GM19238 (cell line): ENCODE results near the gene VPS37D.
"Not testable (repeated sequence)": the region's sequence is repeated elsewhere in the genome, so short reads cannot be mapped to it uniquely, and the experiment has no call there.

Source experiments
- DNase-seq: peaks from one replicate; pipeline ENCODE4 v3.0.0; 2011; ENCODE audit warnings: low spot score; ENCODE audit not compliant: insufficient read length

Gene VPS37D

DNA sequence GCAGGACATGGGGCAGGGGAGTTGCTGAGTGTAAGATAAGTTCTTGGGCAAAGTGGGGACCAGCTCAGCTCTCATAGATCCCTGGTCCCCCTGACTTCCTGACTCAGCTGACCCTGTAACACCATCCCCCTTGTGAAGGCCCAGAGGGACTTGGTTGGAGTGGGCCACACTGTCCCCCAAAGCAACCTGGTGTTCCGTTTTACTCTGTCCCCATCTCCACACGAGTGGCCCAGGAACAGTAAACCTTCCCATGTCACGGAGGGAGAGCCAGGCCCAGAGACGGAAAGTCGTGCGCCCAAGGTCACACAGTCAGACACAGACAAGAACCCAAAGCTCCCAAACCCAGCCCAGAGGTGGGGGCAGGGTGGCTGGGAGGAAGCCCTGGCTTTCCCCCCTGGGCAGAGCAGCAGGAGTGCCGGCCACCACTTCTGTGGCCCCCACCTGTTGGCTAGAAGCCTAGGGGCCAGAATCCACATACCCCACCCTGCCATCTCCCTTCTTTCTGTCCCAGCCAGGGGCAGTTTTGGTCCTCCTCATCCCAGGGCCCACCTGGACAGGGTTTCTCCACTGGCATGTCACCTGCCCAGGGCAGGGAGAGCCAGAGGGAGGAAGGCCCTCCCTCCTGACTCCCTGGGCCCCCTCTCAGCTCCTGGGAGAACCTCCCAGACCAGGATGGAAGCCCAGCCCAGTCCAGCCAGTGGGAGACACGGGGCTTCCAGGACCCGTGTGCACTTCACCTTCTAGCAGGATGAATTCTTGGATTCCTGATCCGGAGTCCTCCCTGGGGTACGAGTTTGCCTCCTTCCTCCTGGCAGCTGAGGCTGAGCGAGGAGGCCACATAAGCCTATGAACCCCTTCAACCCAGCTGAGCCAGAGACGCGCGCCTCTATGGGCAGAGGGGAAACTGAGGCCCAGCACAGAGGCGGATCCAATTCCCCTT is 20.6 kb upstream of the VPS37D start:
- DNase-seq: no peak

DNA sequence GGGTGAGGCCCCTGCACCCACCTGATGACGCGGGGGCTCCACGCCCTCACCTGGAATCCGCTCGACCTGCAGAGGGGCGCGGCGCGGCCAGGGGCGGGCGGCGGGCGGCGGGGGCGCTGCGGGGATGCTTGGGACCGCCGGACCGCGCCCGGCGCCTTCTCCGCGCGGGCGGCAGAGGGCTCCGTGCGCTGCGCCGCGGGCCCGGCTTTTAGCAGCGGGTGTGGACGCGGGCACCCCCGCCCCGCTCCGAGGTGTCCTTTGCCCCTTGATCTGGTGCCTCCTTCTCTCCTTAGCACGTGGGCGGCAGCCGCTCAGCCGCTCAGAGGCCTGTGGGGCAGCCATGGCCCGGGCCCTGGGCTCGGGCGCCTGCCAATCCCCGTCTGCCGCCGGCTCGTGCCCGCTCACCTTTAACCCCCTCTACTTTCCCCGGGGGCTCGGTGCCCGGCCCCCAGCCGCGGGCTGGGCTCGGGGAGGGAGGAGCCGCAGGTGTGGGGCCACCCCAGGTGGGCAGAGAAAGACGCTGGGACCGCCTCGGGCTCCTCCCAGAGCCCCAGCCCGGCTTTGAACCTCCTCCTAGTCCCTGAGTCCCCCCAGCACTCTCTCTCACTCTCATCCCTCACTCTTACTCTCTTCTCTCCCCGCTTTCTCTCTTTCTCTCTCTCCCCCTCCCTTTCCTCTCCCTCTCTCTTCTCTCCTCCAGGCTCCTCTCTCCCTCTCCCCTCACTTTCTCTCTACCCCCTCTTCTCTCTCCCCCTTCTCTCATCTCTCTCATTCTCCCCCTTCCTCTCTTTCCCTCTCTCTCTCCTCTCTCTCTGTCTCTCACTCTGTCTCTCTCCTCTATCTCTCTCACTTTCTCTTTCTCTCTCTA is 19.7 kb upstream of the VPS37D start:
- no peak for DNase-seq

DNA sequence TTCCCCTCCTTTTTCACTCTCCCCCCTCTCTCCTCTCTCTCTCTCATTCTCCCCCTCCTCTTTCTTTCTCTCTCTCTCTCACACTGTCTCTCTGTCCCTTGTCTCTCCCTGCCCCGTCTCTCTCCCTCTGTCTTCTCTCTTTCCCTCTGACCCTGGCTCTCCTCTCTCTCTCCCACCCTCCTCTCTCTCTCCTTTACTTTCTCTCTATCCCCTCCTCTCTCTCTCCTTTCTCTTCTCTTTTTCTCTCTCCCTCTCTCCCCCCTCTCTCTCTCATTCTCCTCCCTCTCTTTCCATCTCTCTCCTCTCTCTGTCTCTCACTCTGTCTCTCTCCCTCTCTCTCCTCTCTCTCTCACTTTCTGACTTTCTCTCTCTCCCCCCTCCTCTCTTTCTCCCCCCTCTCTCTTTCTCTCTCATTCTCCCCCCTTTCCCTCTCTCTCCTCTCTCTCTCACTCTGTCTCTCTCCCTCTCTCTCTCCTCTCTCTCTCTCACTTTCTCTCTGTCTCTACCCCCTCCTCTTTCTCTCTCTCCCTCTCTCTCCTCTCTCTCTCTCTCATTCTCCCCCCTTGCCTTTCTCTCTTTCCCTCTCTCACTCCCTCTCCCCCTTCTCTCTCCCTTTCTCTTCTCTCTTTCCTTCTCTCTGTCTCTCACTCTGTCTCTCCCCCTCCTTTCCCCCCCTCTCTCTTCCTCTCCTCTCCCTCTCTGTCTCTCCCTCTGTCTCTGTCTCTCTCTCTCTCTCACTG is 18.9 kb upstream of the VPS37D start:
- DNase-seq: no peak

DNA sequence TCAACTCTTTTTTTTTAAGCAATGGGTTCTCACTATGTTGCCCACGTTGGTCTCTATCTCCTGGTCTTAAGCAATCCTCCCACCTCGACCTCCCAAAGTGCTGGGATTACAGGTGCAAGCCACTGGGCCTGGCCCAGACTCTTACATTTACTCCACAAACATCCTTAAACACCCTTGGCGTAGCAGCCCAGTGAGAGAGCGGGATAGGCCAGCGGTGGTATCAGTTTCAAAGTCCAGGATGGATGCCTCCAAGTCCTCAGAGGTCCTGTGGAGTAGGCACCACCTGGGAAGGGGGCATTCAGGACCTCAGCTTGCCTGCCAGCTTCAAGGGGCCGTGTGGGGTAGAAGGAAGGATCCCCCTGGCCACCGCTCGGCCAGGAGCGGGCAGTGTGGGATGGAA is 18.1 kb upstream of the VPS37D start:
- DNase-seq: no peak

DNA sequence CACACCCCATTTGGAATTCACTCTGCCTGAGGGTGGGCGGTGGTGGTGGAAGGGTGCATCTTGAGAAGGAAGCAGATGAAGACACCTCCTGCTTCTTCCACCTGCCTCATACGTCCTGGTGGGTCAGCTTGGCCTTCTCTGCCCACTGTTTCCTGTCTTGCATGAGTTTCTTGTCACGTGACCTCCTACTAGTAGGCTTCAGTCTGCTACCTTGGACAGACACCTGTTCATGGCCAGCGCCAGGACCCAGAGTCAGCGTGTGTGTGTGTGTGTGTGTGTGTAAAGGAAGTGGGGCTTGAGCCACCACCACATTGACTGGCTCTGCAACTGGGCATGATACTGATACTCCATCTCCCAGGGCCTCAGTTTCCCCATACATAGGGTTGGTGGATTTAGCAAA is 17.1 kb upstream of the VPS37D start:
- no peak for DNase-seq

DNA sequence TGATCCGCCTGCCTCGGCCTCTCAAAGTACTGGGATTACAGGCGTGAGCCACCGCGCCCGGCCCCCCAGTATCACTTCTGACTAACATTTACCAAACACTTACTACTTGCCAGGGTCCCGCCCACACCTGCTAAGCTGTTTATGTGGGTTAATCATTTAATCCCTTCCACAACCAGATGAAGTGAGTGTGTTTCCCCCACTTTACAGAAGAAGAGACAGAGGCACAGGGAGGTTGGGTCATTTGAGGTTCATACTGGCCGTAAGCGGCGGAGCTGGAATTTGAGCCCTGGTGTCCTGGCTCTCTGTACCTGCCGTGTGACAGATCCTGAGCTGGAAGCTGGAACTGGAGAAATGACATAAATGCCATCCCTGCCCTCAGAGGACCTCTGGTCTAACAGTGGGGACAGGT is 15.1 kb upstream of the VPS37D start:
- DNase-seq: no peak

DNA sequence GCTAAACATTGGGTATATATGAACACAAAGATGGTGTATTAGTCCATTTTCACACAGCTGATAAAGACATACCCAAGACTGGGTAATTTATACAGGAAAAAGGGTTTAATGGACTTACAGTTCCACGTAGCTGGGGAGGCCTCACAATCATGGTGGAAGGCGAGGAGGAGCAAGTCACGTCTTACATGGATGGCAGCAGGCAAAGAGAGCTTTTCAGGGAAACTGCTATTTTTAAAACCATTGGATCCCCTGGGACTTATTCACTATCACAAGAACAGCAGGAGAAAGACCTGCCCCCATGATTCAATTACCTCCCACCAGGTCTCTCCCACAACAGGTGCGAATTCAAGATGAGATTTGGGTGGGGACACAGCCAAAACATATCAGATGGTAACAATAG is 12.3 kb upstream of the VPS37D start:
- DNase-seq: not testable (repeated sequence)

DNA sequence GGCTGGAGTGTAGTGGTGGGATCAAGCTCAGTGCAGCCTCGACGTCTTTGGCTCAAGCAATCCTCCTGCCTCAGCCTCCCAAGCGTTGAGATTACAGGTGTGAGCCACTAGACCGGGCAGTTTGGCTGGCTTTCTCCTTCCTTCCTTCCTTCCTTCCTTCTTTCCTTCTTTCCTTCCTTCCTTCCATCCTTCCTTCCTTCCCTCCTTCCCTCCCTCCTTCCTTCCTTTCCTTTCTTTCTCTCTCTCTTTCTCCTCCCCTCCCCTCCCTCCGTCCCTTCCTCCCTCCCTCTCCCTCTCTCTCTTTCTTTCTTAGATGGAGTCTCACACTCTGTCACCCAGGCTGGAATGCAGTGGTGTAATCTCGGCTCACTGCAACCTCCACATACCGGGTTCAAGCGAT is 7.6 kb upstream of the VPS37D start:
- no peak for DNase-seq

DNA sequence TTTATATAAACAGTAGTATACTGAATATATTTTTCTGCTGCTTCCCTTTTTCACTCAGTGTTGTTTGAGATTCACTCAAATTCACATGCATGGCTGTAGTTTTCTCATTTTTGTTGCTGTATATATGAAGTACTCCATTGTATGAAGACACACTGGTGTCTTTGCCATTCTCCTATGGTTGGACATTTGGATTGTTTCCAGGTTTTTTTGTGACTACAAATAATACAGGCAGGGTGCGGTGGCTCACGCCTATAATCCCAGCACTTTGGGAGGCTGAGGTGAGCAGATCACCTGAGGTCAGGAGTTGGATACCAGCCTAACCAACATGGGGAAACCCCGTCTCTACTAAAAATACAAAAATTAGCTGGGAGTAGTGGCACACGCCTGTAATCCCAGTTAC is 7.0 kb upstream of the VPS37D start:
- not testable (repeated sequence) for DNase-seq

DNA sequence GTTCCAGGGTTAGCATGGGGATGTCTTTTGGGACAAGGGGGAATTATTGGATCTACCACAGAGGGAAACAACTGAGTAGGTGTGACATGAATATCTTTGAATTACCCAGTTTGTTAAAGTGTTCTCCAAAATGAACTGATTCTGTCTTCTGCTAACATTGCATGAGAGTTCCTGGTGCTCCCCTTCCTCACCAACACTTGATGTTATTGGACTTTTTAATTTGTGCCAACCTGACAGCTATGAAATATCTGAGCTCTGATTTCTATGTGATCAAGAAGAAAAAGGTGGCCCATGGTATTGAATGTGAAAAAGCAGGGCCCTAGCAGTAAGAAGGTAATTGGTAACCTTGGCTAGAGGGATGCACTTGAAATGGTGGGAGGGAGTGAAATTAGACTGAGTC is 4.6 kb upstream of the VPS37D start:
- no peak for DNase-seq

DNA sequence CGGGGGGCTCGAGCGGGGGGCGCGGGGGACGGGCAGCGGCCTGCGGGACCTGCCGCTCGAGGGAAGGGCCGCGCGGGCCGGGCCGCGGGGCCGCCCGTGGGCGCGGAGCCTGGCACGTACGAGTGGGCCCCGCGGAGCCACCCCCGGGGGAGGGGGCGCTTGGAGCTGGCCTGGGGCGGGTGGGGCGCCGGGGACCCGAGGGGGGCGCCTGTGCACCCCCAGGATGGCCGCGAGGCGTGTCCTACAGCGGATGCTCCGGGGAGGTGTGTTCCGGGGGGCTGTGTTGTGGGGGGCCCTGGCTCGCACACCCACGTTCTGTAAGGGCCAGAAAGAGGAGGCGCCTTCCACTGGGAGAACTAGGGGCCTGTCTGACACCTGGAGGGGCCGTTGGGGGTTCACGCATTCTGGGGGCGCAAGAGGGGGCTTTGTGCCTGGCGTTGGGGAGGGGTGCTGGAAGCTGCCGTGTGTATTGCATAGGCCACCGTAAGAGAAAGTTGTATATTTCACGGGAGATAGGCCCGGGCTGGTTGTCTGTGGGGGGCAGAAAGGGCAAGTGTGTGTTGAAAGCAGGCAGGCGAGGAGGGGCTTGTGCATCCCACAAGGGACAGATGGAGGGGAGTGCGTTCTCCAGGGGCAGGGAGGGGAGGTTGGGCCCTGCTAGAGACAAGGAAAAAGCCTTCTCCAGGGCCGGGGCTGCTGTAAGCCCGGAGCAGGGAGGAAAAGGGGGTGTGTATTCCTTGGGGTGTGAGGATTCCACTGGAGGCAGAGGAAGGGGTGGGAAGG is 663 bp downstream of the VPS37D start:
- DNase-seq: peak; percentile 24

DNA sequence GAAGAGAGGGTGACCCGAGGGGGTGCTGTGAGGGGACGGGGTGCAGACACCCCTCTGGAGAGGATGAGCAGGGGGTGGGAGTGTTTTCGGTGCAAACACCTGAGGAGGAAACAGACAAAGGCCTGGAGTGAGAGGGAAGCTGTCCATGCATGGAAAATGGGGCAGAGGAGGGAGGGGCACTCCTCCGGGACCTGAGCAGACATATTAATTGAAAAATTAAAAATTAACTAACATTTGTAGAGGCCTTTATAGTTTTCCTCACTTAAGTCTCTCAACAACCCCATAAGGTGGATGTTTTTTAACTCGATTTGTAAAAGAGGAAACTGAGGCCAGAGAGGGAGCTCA is 1.2 kb downstream of the VPS37D start:
- no peak for DNase-seq

DNA sequence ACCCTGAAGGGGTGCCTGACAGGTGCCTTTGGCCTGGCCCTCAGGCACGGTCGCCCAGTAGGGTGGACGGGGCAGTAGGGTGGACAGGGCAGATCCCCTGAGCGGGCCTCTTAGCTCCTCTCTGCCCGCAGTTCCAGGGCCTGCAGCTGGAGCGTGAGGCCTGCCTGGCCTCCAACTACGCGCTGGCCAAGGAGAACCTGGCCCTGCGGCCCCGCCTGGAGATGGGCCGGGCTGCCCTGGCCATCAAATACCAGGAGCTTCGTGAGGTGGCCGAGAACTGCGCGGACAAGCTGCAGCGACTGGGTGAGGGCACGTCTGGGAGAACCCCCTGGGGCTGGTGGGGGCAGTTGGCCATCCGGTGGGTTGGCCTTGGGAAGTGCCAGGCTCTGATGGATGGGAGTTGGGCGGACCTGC is 1.7 kb downstream of the VPS37D start:
- no peak for DNase-seq

DNA sequence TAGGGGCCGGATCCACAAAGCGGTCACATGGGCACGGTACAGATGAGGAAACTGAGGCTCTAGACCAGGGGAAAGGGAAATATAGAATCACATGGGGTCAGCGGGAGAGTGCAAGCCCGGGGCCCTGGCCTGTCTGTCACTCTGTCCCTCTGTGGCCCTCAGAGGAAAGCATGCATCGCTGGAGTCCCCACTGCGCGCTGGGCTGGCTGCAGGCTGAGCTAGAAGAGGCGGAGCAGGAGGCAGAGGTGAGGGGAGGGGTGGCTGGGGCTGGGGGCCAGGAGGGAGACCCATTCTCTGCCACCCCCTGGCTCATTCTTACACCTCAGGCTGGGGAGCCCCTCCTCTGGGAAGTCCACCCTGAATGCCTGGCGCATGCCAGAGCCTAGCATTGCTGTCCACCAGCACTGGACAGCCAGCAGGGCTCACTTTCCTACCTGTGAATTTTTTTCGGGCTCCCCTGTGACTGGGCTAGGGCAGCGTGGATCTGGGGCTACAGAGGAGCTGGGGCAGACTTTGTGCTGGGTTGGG is 2.3 kb downstream of the VPS37D start:
- no peak for DNase-seq

DNA sequence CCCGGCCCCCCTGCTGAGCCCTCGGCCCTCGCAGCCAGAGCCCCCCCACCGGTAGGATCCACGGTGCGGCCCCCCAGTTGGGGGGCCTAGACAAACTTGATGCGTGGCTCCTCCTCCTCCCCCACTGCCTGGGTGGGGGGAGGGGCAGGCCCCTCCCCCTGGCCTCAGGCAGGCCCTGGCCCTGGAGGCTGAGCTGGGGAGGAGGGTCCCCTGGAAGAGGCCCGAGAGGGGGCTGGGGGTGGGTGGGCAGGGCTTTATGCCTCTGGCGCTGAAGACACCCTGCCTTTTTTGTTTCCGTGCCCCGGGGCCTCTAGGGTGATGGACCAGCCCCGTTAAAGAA is 3.7 kb downstream of the VPS37D start:
- no peak for DNase-seq

DNA sequence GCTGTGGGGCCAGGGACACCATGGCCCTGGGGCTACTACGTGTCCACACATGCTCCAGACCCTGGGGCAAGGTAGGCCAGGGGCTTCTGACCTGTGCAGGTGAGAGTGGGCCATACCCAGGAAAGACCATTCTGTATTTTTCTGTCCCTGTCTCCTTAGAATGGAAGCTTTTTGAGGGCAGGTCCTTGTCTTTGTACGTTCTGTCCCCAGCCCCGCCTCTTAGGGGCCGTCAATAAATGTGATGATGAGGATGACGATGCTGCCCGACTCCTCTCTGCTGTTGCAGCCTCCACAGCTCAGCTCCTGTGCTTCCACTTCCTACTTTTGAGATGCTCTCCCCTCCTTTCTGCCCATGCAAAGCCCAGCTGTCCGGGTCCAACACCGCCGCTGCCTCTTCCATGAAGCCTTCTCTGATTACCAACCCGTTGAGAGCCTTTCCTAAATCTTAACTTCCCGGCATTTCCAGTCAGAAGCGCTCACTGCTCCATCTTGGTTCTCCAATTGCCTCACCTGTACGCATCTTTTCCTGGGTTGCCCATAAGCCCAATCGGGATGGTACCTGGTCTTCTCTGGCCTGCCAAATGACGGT is 4.3 kb downstream of the VPS37D start:
- DNase-seq: no peak

DNA sequence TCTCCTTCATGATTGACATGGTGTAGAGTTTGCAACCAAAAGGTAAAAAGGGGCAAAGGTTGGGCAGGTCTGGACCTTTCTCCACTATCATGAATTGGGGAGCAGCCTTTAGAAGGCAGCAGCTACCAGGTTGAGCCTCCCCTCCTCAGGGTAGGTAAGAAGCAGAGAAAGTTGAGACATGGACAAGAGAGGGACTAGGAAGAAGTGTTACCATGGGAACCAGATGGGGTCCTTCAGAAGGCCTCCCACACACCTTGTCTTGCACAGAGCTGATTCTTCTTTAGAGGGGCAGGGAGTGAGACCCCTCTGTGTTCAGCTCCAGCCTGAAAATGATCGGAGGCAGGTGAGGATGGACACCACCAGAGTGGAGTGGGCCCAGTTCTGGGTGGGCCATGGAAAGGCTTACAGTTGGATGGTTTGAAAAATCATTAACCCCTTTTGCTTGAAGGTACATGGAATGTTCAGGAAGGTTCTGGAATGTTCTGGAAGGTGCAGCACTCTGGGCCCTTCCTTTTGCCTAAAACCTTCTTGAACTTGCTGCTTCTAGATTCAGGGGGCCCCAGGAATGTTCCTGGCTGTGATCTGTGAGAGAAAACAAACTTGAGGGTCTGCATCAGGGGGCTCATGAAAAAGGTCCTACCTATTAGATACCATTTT is 7.0 kb downstream of the VPS37D start:
- no peak for DNase-seq

DNA sequence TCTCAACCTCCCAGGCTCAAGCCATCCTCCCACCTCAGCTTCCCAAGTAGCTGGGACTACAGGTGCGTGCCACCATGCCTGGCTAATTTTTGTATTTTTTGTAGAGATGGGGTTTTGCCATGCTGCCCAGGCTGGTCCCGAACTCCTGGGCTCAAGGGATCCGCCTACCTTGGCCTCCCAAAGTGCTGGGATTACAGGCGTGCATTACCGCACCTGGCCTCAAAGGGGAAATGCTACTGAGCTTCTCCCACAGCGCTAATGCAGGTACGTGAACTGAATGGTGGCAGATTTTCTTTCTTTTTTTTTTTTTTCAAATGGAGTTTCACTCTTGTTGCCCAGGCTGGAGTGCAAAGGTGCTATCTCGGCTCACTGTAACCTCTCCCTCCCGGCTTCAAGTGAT is 8.4 kb downstream of the VPS37D start:
- DNase-seq: not testable (repeated sequence)

DNA sequence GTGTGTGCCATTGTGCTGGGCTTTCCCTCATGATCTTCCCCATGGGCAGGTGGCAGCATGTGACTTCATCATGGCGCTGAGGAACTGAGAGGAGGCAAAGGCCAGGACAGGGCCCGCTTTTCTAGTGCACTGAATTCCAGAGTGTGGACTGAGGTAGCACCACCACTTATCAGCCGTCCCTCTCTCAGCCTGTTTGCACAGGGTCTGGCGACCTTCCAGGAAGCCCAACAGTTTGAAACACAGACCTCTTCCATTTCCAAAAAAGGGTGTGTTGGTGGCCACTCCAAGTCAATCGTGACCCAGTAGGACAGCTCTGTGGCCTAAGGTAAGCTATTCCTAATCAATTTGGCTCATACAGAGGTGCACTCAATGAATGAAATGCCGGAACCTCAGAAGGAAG is 11.2 kb downstream of the VPS37D start:
- no peak for DNase-seq

DNA sequence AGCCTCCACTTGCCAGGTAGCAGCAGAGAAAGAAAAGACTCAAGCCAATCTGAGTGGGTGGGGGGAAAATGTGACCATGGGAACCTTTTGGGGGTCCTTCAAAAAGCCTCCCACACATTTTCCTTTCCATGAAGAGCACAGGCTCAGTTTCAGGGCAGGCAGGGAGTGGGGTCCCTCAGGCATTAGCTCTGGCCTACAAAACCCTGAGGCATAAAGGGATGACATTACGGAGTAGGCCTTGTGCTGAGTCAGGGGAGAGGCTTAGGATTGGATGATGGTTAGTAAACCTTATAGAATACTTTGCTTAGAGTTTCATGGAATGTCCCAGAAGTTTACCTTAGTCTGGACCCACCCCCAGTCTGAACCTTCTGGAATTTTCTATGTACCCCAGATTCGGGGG is 12.1 kb downstream of the VPS37D start:
- no peak for DNase-seq
